H1 (cell line): ENCODE data around the gene NBPF3. TPM values are rescaled to one million over a fixed set of nuclear protein-coding genes. Genes with fewer than 3 reads are reported as not detected.

Source experiments
- CTCF ChIA-PET: fragments of 300-600 bp; sonication (Branson Sonifier 250); formaldehyde crosslinking; loops from one replicate; lab custom pipeline; 2021; ENCODE audit not compliant: partially characterized antibody; lab: Charles Lee
- POLR2A ChIA-PET: fragments of 300-600 bp; sonication (Branson Sonifier 250); formaldehyde crosslinking; loops from one replicate; lab custom pipeline; 2021; ENCODE audit warnings: inconsistent platforms; ENCODE audit not compliant: partially characterized antibody; lab: Charles Lee
- DNase-seq, 2 experiments: peaks; one replicate each; pipeline versions ENCODE4 v3.0.0 to v3.0.0-alpha.2; 2010 to 2022; ENCODE audit warnings: low spot score in 2 of 2, low read depth in 1 of 2, mixed read lengths in 1 of 2
- FAIRE-seq: peaks from 2 replicates; lab custom pipeline; 2011; peaks lifted over from hg19 to GRCh38; lab: Jason Lieb, UNC
- H2AFZ ChIP-seq: 2 replicates; pipeline ENCODE4 v1.8.1; 2012; ENCODE audit warnings: low read length, inconsistent platforms
- H2AK5ac ChIP-seq: 2 replicates; pipeline ENCODE4 v1.6.1; 2013; ENCODE audit warnings: low read depth, low read length
- H2BK120ac ChIP-seq: replicated peaks from 2 replicates; pipeline ENCODE3; 2013; ENCODE audit warnings: low read depth, low read length, inconsistent platforms
- H2BK12ac ChIP-seq: 2 replicates; pipeline ENCODE4 v1.6.1; 2013; ENCODE audit warnings: low read depth, low read length
- H2BK15ac ChIP-seq: 2 replicates; pipeline ENCODE4 v1.6.1; 2013; ENCODE audit warnings: low read length
- H2BK20ac ChIP-seq: 2 replicates; pipeline ENCODE4 v1.6.1; 2013; ENCODE audit warnings: low read length
- H2BK5ac ChIP-seq: 2 replicates; pipeline ENCODE4 v1.6.1; 2013; ENCODE audit warnings: low read depth, low read length
- H3K14ac ChIP-seq: 2 replicates; pipeline ENCODE4 v1.6.1; 2013; ENCODE audit warnings: inconsistent platforms; ENCODE audit not compliant: insufficient read length
- H3K18ac ChIP-seq: 2 replicates; pipeline ENCODE4 v1.6.1; 2013; ENCODE audit warnings: low read length; ENCODE audit errors: extremely low read depth
- H3K23ac ChIP-seq: 2 replicates; pipeline ENCODE4 v1.6.1; 2013; ENCODE audit warnings: inconsistent platforms; ENCODE audit not compliant: insufficient read length
- H3K23me2 ChIP-seq: 2 replicates; pipeline ENCODE4 v1.6.1; 2013; ENCODE audit warnings: low read depth, low read length
- H3K27ac ChIP-seq: 2 replicates; pipeline ENCODE4 v1.6.1; 2011; ENCODE audit warnings: low read depth, low read length, inconsistent platforms
- H3K27me3 ChIP-seq, 4 experiments: replicated peaks in 1 of 4; 1 replicate in 1 of 4; 2 replicates in 3 of 4; pipeline versions ENCODE4 v1.6.1 to v1.8.1; 2011 to 2013; ENCODE audit warnings: low read length in 3 of 4, mild to moderate bottlenecking in 3 of 4, inconsistent platforms in 2 of 4, mixed read lengths in 2 of 4, moderate library complexity in 1 of 4; ENCODE audit not compliant: control insufficient read depth in 3 of 4, insufficient read depth in 3 of 4; ENCODE audit errors: extremely low read depth in 1 of 4
- H3K36me3 ChIP-seq, 4 experiments: 2 replicates each; pipeline versions ENCODE4 v1.6.1 to v1.8.1; 2011 to 2013; ENCODE audit warnings: mild to moderate bottlenecking in 4 of 4, low read length in 3 of 4, moderate library complexity in 2 of 4, control low read depth in 1 of 4, inconsistent platforms in 1 of 4; ENCODE audit not compliant: insufficient read depth in 4 of 4, control insufficient read depth in 2 of 4
- H3K4ac ChIP-seq: replicated peaks from 2 replicates; pipeline ENCODE3; 2013; ENCODE audit warnings: low read length, low read depth, mixed read lengths, inconsistent platforms; ENCODE audit not compliant: insufficient read length
- H3K4me1 ChIP-seq, 4 experiments: replicated peaks in 1 of 4; 1 replicate in 1 of 4; 2 replicates in 3 of 4; pipeline versions ENCODE4 v1.6.1 to v1.8.1; 2011 to 2013; ENCODE audit warnings: low read length in 3 of 4, inconsistent platforms in 2 of 4, mixed read lengths in 1 of 4; ENCODE audit not compliant: insufficient read depth in 4 of 4, control insufficient read depth in 3 of 4
- H3K4me2 ChIP-seq, 2 experiments: 2 replicates each; pipeline versions ENCODE4 v1.6.1 to v1.8.1; 2011 to 2013; ENCODE audit warnings: low read depth in 2 of 2, low read length in 2 of 2, control low read depth in 1 of 2, inconsistent platforms in 1 of 2, mild to moderate bottlenecking in 1 of 2; ENCODE audit not compliant: insufficient read depth in 1 of 2
- H3K4me3 ChIP-seq, 4 experiments: fragments of 200-600, 300-600 bp in 1 of 4; sonication (generic), shearing (Covaris generic), sonication (Bioruptor Twin) in 1 of 4; 2 replicates each; pipeline versions ENCODE4 v1.5.1 to v1.8.1; 2011 to 2016; ENCODE audit warnings: low read length in 4 of 4, low read depth in 3 of 4, control low read depth in 2 of 4, inconsistent platforms in 2 of 4, mild to moderate bottlenecking in 2 of 4, mixed read lengths in 1 of 4, moderate library complexity in 1 of 4; ENCODE audit not compliant: insufficient read depth in 2 of 4; ENCODE audit errors: extremely low read depth in 1 of 4
- H3K56ac ChIP-seq: replicated peaks from 2 replicates; pipeline ENCODE3; 2013; ENCODE audit warnings: low read depth, mild to moderate bottlenecking, mixed read lengths, low read length, inconsistent platforms; ENCODE audit not compliant: insufficient read length
- H3K79me1 ChIP-seq: 2 replicates; pipeline ENCODE4 v1.6.1; 2013; ENCODE audit warnings: low read depth, low read length, control low read depth
- H3K79me2 ChIP-seq, 2 experiments: 2 replicates each; pipeline versions ENCODE4 v1.6.1 to v1.8.1; 2012 to 2013; ENCODE audit warnings: low read length in 2 of 2, mild to moderate bottlenecking in 2 of 2, inconsistent platforms in 1 of 2; ENCODE audit not compliant: insufficient read depth in 2 of 2, control insufficient read depth in 1 of 2
- H3K9ac ChIP-seq, 4 experiments: replicated peaks in 1 of 4; 1 replicate in 1 of 4; 2 replicates in 3 of 4; pipeline versions ENCODE4 v1.6.1 to v1.8.1; 2011 to 2013; ENCODE audit warnings: low read depth in 3 of 4, low read length in 3 of 4, control low read depth in 2 of 4, mild to moderate bottlenecking in 2 of 4, moderate library complexity in 2 of 4, inconsistent platforms in 1 of 4; ENCODE audit errors: extremely low read depth in 1 of 4
- H3K9me3 ChIP-seq, 2 experiments: 2 replicates each; pipeline versions ENCODE4 v1.6.1 to v1.8.1; 2012 to 2013; ENCODE audit warnings: mild to moderate bottlenecking in 2 of 2, moderate library complexity in 2 of 2, control low read depth in 1 of 2, inconsistent platforms in 1 of 2, low read depth in 1 of 2, low read length in 1 of 2, mixed read lengths in 1 of 2; ENCODE audit not compliant: insufficient read depth in 2 of 2
- H4K20me1 ChIP-seq, 2 experiments: replicated peaks in 1 of 2; 2 replicates each; pipeline versions ENCODE3 to v1.8.1; 2011 to 2013; ENCODE audit warnings: inconsistent platforms in 2 of 2, low read length in 2 of 2, mild to moderate bottlenecking in 1 of 2; ENCODE audit not compliant: insufficient read depth in 2 of 2, control insufficient read depth in 1 of 2
- H4K5ac ChIP-seq: 2 replicates; pipeline ENCODE4 v1.6.1; 2013; ENCODE audit warnings: low read length, low read depth, mixed read lengths, inconsistent platforms; ENCODE audit not compliant: insufficient read length
- H4K8ac ChIP-seq: 2 replicates; pipeline ENCODE4 v1.8.0; 2013; ENCODE audit warnings: mild to moderate bottlenecking, moderate library complexity, low read length, inconsistent platforms; ENCODE audit not compliant: insufficient read depth; ENCODE audit errors: extremely low read depth
- H4K91ac ChIP-seq: replicated peaks from 2 replicates; pipeline ENCODE3; 2013; ENCODE audit warnings: low read length, mixed read lengths, inconsistent platforms; ENCODE audit not compliant: insufficient read length
- CBX5 ChIP-seq: fragments of 300-800, 300-1000 bp; sonication (generic); IDR thresholded peaks from 2 replicates; pipeline ENCODE4 v1.7.1; 2016; ENCODE audit warnings: antibody characterized with exemption, low read length, low read depth
- CHD1 ChIP-seq: IDR thresholded peaks from 2 replicates; pipeline ENCODE4 v1.6.1; 2012; ENCODE audit warnings: low read depth, low read length, improper control_type of control experiment
- CREB1 ChIP-seq: IDR thresholded peaks from 2 replicates; pipeline ENCODE4 v1.6.1; 2012; ENCODE audit warnings: inconsistent platforms
- HDAC2 ChIP-seq, 2 experiments: fragments of 300-600 bp in 1 of 2; sonication (generic) in 1 of 2; IDR thresholded peaks; 2 replicates each; pipeline ENCODE4 v1.6.1; 2011 to 2012; ENCODE audit warnings: low read depth in 2 of 2, low read length in 2 of 2, mild to moderate bottlenecking in 2 of 2, moderate library complexity in 2 of 2, borderline replicate concordance in 1 of 2, inconsistent platforms in 1 of 2
- MAFK ChIP-seq: IDR thresholded peaks from 2 replicates; pipeline ENCODE4 v1.6.1; 2012; ENCODE audit warnings: low read depth, mild to moderate bottlenecking, improper control_type of control experiment, low read length
- MAX ChIP-seq: IDR thresholded peaks from 2 replicates; pipeline ENCODE4 v1.6.1; 2012; ENCODE audit warnings: inconsistent platforms
- NRF1 ChIP-seq: IDR thresholded peaks from 2 replicates; pipeline ENCODE4 v1.6.1; 2011; ENCODE audit warnings: mild to moderate bottlenecking, low read depth, low read length, improper control_type of control experiment
- RFX5 ChIP-seq: IDR thresholded peaks from 2 replicates; pipeline ENCODE4 v1.6.1; 2011; ENCODE audit warnings: low read depth, low read length, improper control_type of control experiment, borderline replicate concordance
- RNF2 ChIP-seq: fragments of 200-900, 300-1000 bp; sonication (generic); IDR thresholded peaks from 2 replicates; pipeline ENCODE4 v1.7.1; 2016; ENCODE audit warnings: borderline replicate concordance, low read depth, mild to moderate bottlenecking, antibody characterized with exemption, low read length; ENCODE audit not compliant: poor library complexity, severe bottlenecking; ENCODE audit errors: missing control alignments
- SIRT6 ChIP-seq: IDR thresholded peaks from one replicate; pipeline ENCODE4 v1.7.1; 2012; ENCODE audit warnings: low read length, inconsistent platforms
- SRF ChIP-seq: IDR thresholded peaks from 2 replicates; pipeline ENCODE4 v1.6.1; 2011; ENCODE audit warnings: mild to moderate bottlenecking, low read depth, low read length, moderate library complexity
- SUZ12 ChIP-seq: fragments of 200-600 bp; sonication (generic); IDR thresholded peaks from 2 replicates; pipeline ENCODE4 v1.6.1; 2012; ENCODE audit warnings: mild to moderate bottlenecking, inconsistent platforms, low read length, moderate library complexity, mixed read lengths
- TBP ChIP-seq: IDR thresholded peaks from 2 replicates; pipeline ENCODE4 v1.6.1; 2011; ENCODE audit warnings: low read depth, low read length, improper control_type of control experiment
- TCF12 ChIP-seq: IDR thresholded peaks from 2 replicates; pipeline ENCODE4 v1.6.1; 2011; ENCODE audit warnings: low read depth, mild to moderate bottlenecking, low read length
- WGBS, 2 experiments: shearing (Covaris generic) in 1 of 2; methylation state at CpG; one replicate each; pipeline versions ENCODE4 v1.1.6 to v1.1.7; 2013 to 2015; ENCODE audit warnings: low lambda C conversion rate in 2 of 2, mixed read lengths in 2 of 2, inconsistent platforms in 1 of 2, low coverage in 1 of 2, missing lambda C conversion rate in 1 of 2; ENCODE audit not compliant: insufficient replicate concordance in 2 of 2, insufficient coverage in 1 of 2, insufficient read length in 1 of 2; ENCODE audit errors: extremely low coverage in 1 of 2, missing lambda C conversion rate in 1 of 2; 5-methylcytosine and 5-hydroxymethylcytosine counted together
- polyA plus RNA-seq, 7 experiments: library from polyadenylated mRNA; depleted of rRNA in 3 of 7; stranded (reverse) in 5 of 7; unstranded in 2 of 7; fragments of >200 nt in 5 of 7; fragments of 200-250 nt in 2 of 7; gene quantifications; 1 replicate in 5 of 7; 2 replicates in 1 of 7; 4 replicates in 1 of 7; pipeline versions ENCODE4 v1.2.1 to v1.2.3, GENCODE V29; 2011 to 2013; ENCODE audit warnings: missing spikeins in 2 of 7, mixed read lengths in 2 of 7
- total RNA-seq: library from RNA; stranded (reverse); fragmentation: NEBNext Ultra II Directional; extraction: Animal tissue kit (Norgen Biotek cat#: 25700); gene quantifications from 2 replicates; pipeline ENCODE4 v1.2.1, GENCODE V29; 2021

Gene NBPF3
- total and polyA plus RNA-seq, 2 of the 8 experiments (the other 6 are each of a cell fraction or from before 2014, with no cell fraction given), result 3.8 to 4.3 TPM

GRCh38 chr1:21439345-21439720, 604 bp upstream of the NBPF3 start:
- DNase-seq, result no peak
- Histone ChIP-seq H2BK20ac (no peak overlapping the region), H2BK12ac (no peak overlapping the region), H2AK5ac (no peak overlapping the region), H3K4me1 (peaks cover 0 to 5% (median 3%) of the 10 kb centered on the region in 4 experiments; a peak in 3 of 7 replicates), H4K91ac (no peak overlapping the region), H4K8ac (no peak overlapping the region), H3K36me3 (no peaks in the 10 kb centered on the region), H4K20me1 (no peaks in the 10 kb centered on the region)
- no peak for TF ChIP-seq NRF1
- no peak for TF ChIP-seq TBP
- TF ChIP-seq HDAC2 (IDR thresholded peaks at IDR 0.05; ENCODE audit: borderline replicate concordance in 1 of 2, low read depth in 2 of 2, low read length in 2 of 2), result no peak
- no peak for TF ChIP-seq SUZ12
- TF ChIP-seq TCF12, result no peak
- TF ChIP-seq RNF2, result no peak
- TF ChIP-seq RFX5, result no peak
- TF ChIP-seq CREB1, result no peak
- no peak for TF ChIP-seq SRF
- no peak for TF ChIP-seq CBX5
- no peak for TF ChIP-seq MAX
- no peak for TF ChIP-seq MAFK
- TF ChIP-seq SIRT6, result no peak
- no peak for TF ChIP-seq CHD1
- TF ChIP-seq, all 59 proteins: peak for 0
- Histone ChIP-seq H3K27ac (no peak overlapping the region), H2BK15ac (no peak overlapping the region), H2BK5ac (no peak overlapping the region), H3K9ac (no peak overlapping the region), H3K4ac (no peak overlapping the region), H3K27me3 (peaks cover 0 to 30% (median 17%) of the 10 kb centered on the region in 4 experiments; a peak in 6 of 7 replicates), H3K23me2 (peaks cover 10% of the 10 kb centered on the region; the same call in 1 of the 2 replicates), H3K56ac (no peak overlapping the region), H4K5ac (no peak overlapping the region), H3K18ac (no peak overlapping the region), H3K23ac (no peak overlapping the region), H2AFZ (0 out of 2 replicates have a peak overlapping the region, but pooled peaks have one; percentile 43), H3K79me2 (no peaks in the 10 kb centered on the region), H3K4me3 (peak overlapping the region; percentile 55 to 72 (median 61)), H3K9me3 (no peaks in the 10 kb centered on the region), H3K14ac (no peak overlapping the region), H3K79me1 (no peaks in the 10 kb centered on the region), H2BK120ac (no peak overlapping the region), H3K4me2 (peak overlapping the region; percentile 67 to 81)
- ChIA-PET POLR2A (interaction anchor here (0.6 kb wide), 1 partner anchor 887 kb away, joined by 3 read pairs; no protein-coding TSS in a partner anchor), CTCF (interaction anchor here (1.1 to 2.3 kb wide), 7 partner anchors 11 to 222 kb away, joined by 3 to 6 read pairs (median 3); no protein-coding TSS in a partner anchor)
- 53% methylated on average over 7 of the region's 7 CpGs; no CpG with 5 or more reads in 1 of the 2 experiments for WGBS, 2 experiments
- no peak for FAIRE-seq
